GM15510 (cell line): Measurements from ENCODE around the gene PDLIM5.

Experiments
- POLR2A ChIP-seq: IDR thresholded peaks from 3 replicates; pipeline ENCODE4 v1.6.1; 2011; ENCODE audit warnings: borderline replicate concordance; ENCODE audit not compliant: insufficient read length; ENCODE audit errors: extremely low read depth

The PDLIM5 gene

DNA sequence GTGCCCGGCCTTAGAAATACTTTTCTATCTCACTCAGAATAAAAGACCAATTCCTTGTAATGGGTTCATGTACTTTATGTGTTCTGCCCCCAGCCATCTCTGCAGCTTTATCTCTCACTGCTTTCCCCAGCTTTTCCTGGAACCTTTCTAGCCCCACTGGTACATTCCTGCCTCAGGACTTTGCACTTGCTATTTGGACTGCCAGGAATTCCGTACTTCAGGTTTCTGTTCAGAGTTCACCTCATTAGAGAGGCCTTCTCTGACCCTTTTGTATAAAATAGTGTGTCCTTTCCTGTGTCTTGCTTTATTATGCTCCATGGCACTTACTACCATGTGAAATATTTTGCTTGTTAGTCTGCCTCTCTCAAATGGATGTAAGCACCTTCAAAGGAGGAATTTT is 112.5 kb downstream of the PDLIM5 start:
- no peak for TF ChIP-seq POLR2A

DNA sequence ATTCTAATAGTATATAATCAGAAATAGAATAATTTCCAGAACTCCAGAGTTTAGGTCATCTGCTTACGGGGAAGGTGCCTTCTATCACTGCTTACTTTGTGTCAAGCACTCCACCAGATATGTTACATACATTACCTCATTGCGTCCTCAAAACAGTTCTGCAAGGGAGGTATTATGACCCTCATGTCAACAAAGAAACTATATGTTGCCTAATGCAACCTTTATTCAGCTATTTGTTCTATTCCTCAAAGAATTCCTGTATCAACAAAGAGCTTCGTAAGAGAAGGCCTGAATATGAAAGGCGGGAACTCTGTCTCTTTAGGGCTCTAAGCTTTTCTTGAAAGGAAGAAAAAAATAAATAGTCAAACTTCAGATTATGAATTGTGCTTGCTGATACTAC is 114.7 kb downstream of the PDLIM5 start:
- no peak for TF ChIP-seq POLR2A

DNA sequence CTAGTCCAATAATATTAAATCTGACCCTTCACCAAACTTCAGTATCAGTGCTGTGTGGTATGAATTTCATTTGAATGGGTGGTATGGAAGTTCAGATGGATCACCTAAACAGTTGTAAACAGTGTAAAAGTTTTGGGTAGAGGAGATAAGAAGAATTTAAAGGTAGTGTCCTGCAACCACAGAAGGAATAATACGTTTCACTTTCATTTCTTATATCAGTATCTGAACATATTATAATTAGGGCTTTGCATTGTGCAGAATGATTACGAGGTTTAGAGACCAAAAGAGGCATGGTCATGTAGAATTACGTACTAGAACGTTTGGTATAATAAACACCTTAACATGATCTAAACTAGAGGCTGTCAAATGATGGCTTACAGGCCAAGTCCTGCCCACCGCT is 116.1 kb downstream of the PDLIM5 start:
- TF ChIP-seq POLR2A, result no peak

DNA sequence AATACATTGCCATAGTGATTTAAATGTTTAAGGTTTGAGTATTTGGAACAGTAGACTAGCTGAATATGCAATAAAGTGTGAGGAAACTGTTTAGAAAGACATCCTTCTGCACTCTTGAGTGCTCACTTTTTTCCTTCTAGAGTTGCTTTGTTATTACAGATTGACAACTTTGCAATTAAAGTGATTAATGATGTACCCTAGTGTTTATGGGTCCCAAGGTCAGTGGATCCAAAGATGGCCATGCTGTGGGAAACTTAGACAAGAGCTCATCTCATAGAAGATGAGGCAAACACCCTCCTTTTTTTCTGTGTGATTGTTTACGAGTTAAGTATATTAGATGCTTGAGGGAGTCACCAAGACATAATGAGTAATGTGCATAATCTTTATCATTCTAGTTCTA is 118.8 kb downstream of the PDLIM5 start:
- TF ChIP-seq POLR2A, result no peak

DNA sequence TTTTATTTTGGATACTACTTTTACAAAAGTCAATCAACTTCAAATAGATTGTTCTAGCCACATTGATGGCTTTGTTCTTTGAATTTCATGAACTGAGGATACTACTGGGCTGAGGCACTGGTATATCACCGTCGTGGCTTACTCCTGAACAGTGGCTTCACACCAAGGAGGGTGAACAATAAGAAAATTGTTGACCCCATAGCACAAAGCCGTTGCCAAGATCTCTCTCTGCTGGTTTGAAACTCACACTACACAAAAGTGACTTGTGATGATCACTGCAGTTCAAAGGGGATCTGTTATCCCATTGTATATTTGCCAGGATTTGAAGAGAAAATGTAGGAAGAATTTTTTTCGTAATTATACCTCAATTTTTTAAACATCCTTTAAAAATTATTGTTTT is 119.6 kb downstream of the PDLIM5 start:
- no peak for TF ChIP-seq POLR2A

DNA sequence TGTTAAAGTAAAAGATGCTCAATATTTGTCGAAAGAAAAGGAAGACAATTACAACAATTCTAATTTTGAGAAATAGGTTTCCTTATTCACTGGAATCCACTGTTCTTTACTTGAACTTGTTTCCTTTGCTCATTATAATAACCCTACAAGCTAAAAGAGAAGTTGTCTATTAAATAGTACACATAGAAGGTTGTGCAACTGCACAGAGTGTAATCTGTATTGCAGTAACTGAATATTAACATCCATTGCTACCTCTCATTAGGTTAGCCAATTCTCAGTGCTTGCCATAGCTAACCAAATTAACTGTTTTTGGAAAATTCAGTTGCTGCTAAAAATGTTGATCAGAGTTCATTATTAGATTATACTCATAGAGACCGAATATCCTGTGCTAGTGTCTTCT is 120.0 kb downstream of the PDLIM5 start:
- no peak for TF ChIP-seq POLR2A

DNA sequence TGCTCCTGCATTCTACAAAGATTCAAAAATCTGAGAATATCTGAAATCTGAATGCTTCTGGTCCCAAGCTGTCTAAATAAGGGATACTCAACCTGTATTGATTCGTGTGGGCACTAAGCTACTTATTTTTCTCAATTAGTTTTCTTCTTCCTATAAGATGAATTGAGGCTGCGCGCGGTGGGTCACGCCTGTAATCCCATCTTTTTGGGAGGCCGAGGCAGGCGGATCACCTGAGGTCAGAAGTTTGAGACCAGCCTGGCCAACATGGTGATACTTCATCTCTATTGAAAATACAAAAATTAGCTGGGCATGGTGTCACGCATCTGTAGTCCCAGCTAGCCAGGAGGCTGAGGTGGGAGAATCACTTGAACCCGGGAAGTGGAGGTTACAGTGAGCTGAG is 122.3 kb downstream of the PDLIM5 start:
- no peak for TF ChIP-seq POLR2A

DNA sequence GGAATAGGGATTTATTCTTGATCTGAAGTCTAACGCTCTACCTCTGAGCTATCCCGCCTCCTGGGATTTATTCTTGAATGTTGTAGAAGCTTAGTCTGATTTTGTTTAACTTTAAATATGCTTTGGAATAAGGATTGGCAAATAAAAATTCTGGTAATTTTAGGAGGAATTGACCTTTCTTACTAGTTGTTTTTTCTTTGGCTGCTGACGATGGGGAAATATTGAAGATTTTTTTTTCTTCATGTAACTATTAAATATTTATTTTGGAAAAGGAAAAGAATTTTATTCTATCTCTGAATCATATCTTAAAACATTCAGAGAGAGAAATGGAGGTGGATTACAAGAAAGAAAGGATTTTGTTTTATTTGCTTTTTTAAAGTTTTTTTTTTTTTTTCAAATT is 122.9 kb downstream of the PDLIM5 start:
- TF ChIP-seq POLR2A, result no peak

DNA sequence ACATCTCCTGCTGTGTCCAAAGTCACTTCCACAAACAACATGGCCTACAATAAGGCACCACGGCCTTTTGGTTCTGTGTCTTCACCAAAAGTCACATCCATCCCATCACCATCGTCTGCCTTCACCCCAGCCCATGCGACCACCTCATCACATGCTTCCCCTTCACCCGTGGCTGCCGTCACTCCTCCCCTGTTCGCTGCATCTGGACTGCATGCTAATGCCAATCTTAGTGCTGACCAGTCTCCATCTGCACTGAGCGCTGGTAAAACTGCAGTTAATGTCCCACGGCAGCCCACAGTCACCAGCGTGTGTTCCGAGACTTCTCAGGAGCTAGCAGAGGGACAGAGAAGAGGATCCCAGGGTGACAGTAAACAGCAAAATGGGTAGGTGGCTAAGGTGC is 123.9 kb downstream of the PDLIM5 start:
- no peak for TF ChIP-seq POLR2A

DNA sequence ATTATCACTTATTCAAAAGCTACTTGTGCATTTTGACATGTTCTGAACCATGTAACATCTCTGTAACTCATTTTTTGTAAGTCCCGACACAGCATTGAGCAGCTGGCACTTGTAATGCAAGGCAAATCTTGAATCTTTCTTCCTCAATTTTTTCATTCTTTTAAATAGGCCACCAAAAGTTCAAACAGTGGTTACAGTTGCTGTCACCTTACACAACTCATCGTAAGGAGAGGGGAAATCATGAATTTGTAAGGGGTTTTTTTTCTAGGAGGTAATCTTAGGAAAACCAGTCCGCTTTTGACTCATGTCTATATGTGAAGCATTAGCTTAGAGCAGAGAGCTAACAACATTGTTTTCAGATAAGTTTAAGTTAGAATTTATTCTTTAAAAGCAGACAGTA is 124.5 kb downstream of the PDLIM5 start:
- no peak for TF ChIP-seq POLR2A

DNA sequence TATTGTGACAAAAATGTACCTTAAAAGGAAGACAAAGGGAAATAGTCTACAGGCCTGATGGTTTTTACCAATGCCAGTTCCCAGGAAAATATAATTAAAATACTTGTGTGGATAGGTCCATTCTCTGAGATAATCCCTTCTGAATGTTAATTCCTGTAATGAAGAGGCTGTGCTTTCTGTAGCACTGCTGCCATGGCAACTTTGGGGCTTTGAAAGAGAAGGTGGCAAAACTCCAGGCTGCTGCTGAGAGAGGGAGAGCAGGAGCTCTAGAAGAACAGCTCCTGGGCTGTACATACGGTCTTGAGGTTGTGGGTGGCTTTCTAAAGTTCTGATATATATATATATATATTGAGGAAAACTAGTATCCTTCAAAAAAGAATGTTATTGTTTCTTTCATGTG is 125.4 kb downstream of the PDLIM5 start:
- no peak for TF ChIP-seq POLR2A

DNA sequence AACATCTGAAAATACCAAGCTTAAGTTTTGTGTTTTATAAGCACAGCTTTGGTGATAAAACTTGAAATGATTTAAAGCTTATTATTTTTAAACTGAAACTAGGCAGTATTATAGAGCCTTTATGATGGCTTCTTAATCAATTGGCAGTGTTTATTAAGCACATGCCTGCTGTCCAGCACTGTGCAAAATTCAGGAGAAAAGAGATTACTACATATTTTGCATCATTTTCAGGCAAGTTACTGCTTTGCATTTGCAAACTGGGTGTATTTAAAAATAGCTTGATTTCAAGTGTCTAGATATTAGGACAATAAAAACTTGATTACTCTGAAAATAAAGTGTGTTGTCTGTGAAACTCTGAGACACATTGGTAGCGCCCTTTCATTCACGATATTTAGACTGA is 126.5 kb downstream of the PDLIM5 start:
- TF ChIP-seq POLR2A, result no peak

DNA sequence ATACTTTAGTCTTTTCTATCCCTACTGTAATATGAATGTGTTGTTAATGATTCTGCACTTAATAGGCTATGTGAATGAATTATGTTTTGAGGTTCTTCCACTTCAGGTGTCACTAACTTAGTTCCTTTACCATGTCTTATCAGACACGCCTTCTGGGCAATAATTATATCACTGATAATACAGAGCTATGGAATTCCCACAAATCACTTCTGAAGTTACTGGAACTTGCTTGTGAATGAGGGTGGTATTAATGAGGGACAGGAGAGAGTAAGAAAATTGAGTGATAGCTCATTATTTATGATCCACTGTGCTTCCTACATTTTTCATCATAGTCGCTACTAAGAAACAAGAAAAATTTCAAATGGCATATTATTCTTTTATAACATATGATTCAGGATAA is 130.0 kb downstream of the PDLIM5 start:
- no peak for TF ChIP-seq POLR2A

DNA sequence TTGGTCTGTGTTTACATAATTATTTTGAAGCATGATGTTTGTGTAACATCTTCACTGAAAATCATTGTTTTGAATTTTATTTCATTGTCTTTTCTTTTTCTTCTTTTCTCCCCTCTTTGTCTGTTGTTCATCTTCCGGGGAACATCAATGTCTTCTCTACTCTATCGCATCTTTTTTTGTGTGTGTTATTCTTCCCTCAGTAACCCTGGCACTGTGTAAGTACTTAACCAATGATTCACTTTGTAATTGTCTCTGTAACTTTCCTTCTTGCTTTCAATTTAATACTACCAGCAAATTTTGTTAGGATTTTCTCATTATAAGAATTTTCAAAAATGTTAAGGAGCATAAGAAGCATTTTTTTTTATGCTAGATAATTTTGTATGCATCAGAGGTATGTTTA is 130.8 kb downstream of the PDLIM5 start:
- TF ChIP-seq POLR2A, result no peak

DNA sequence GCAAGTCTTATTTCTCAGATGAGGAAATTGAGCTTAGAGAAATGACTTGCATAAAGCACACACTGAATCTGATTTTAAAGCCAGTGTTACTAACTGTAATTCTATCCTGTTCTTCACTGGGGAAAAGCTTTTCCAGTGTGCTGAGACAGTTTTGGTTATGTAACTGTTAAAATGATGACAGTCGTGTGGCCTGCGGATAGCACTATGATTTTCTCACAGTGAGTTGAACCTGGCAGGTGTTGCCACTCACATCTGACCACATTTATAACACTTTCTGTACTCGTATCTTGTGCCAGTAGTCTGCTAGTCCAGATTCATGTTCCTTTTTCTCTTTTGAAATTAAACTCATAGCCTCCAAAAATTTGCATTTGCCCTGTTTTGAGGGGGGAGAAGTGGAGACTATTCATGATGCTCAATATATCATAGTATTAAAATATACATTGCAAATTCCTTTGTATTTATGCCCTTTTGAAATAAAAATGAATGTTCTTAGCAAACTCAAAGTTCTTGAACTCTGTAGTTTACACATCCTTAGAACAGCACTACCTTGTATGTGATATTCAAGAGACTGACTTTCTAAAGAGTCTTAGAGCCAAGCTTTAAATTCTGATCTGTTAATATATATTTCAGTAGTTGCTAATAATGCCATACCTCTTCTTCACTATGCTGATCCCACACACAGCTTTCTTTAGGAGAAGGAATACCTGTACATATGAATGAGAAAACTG is 132.3 kb downstream of the PDLIM5 start:
- no peak for TF ChIP-seq POLR2A

DNA sequence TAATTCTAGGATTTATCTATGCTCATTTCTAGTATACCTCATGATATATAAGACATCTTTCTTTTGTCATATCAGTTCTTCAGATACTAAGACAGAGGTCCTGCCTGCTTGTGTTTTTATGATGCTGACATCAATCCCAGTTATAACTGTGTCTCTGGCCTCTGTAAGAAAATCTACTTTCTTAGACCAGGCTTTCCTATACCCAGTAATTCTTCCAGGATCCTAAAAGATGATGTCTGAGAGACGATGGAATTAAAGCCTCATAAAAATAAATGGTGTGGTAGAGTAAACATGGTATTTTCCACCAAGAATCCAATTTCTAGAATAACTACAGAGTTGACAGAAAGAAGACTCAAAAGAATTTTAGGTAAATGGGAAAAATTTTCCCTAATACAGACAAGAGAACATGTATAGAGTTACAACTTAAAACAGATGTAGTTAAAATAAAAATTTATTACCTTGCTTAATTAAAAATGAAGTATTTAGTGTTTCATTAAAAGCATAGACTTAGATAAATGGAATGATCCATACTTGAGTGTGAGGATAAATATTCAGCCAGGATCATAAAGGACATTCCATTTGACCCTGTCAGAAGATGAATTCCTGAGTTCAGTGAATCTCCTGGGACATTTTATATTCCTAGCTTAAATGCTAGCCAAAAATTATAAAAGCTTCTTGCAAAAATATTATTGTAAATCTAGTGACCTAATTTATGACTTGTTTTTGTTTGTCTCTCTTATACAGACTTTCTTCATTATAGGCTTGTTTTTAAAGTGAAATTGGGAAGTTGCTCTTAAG is 137.4 kb downstream of the PDLIM5 start:
- no peak for TF ChIP-seq POLR2A
